Tibial nerve (tissue), 3 donors: ENCODE data around the gene HOXB4.

Experiments used
- POLR2A ChIP-seq, 2 donors: fragments of 450-650 bp; IDR thresholded peaks; one replicate each; pipeline ENCODE4 v1.6.1; 2017; ENCODE audit warnings: antibody characterized with exemption in 2 of 2, mild to moderate bottlenecking in 2 of 2, moderate library complexity in 2 of 2
- TF ChIP-seq, protein P1 (sequence below), 5 experiments: fragments of 200-600 bp in 3 of 5; fragments of 450-650 bp in 2 of 5; sonication (generic) in 3 of 5; IDR thresholded peaks; one replicate each; pipeline ENCODE4 v1.5.1; 2016 to 2019; ENCODE audit warnings: antibody characterized with exemption in 5 of 5, mild to moderate bottlenecking in 3 of 5, moderate library complexity in 2 of 5

DNA sequence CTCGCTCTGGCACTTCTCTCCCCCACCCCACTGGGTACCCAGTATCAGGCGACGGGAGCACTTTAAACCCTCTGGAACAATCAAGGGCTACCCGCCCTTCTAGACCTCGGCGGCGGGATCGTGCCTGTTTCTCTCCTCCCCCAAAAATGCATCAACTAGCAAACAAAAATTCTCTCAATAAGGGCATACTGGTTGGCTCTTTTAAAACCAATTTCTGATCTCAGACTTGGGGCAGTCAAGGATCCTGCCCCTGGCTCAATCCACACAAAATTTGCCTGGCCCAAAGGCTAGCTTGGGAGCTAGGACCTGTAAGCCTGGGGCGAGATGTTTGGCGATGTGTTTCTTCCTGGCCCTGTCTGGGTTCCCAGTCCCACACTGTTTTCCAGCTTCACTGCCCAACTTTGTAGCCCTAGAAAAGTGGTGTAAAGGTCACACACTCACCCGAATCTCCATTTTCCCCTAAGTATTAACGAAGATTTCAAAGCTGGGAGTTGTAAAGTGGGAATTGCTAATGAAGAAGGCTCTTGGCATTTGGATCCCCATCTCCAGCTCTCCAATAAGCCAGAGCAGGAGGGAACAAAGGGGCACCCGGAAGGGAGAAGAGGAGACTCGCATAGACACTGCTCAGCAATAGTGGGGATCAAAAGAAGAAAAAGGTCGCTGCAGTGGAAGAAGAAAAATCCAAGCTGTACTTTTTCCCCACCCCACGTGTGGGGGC lies 18.9 kb downstream of the HOXB4 start:
- TF ChIP-seq, protein P1, sequence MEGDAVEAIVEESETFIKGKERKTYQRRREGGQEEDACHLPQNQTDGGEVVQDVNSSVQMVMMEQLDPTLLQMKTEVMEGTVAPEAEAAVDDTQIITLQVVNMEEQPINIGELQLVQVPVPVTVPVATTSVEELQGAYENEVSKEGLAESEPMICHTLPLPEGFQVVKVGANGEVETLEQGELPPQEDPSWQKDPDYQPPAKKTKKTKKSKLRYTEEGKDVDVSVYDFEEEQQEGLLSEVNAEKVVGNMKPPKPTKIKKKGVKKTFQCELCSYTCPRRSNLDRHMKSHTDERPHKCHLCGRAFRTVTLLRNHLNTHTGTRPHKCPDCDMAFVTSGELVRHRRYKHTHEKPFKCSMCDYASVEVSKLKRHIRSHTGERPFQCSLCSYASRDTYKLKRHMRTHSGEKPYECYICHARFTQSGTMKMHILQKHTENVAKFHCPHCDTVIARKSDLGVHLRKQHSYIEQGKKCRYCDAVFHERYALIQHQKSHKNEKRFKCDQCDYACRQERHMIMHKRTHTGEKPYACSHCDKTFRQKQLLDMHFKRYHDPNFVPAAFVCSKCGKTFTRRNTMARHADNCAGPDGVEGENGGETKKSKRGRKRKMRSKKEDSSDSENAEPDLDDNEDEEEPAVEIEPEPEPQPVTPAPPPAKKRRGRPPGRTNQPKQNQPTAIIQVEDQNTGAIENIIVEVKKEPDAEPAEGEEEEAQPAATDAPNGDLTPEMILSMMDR (IDR thresholded peaks at IDR 0.05): no peak
- TF ChIP-seq POLR2A (IDR thresholded peaks at IDR 0.05): no peak
